ES-I3 (cell line): ENCODE data around the gene ATL2.
"Not testable (repeated sequence)": the region's sequence is repeated elsewhere in the genome, so short reads cannot be mapped to it uniquely, and the experiment has no call there.

ENCODE experiments used
- H3K36me3 ChIP-seq: 2 replicates; pipeline ENCODE4 v1.6.1; 2013; ENCODE audit warnings: mild to moderate bottlenecking, low read length, control low read depth, moderate library complexity; ENCODE audit not compliant: insufficient read depth
- H3K4me1 ChIP-seq: 2 replicates; pipeline ENCODE4 v1.6.1; 2013; ENCODE audit warnings: mild to moderate bottlenecking, control low read depth, low read length; ENCODE audit not compliant: insufficient read depth
- H3K9ac ChIP-seq: 2 replicates; pipeline ENCODE4 v1.6.1; 2013; ENCODE audit warnings: low read depth, mild to moderate bottlenecking, low read length, moderate library complexity
- H3K9me3 ChIP-seq: 2 replicates; pipeline ENCODE4 v1.6.1; 2013; ENCODE audit warnings: mild to moderate bottlenecking, low read length, moderate library complexity; ENCODE audit not compliant: control insufficient read depth, insufficient read depth

Gene ATL2

DNA sequence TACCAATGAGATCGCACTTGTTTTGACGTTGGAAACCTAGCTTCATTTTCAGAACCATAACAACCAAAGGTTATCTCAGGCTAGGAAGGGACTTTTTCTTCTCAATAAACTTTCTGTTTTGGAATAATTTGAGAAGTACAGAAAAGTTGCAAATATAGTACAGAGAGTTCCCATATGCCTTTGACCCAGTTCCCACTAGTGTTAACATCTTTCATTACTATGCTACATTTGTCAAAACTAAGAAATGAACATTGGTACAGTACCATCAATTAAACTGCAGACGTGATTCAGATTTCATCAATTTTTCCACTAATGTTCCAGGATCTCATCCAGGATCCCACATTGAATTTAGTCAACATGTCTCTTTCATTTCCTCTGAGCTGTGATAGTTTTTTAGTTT lies 111.6 kb downstream of the ATL2 start:
- Histone ChIP-seq H3K9ac (no peak overlapping the region), H3K36me3 (no peaks in the 10 kb centered on the region), H3K4me1 (0 out of 2 replicates have a peak, but pooled peaks cover 4% of the 10 kb centered on the region), H3K9me3 (no peaks in the 10 kb centered on the region)

GRCh38 chr2:38264396-38265221 lies 112.5 kb downstream of the ATL2 start:
- no peaks in the 10 kb centered on the region for H3K36me3 ChIP-seq
- 0 out of 2 replicates have a peak, but pooled peaks cover 4% of the 10 kb centered on the region for H3K4me1 ChIP-seq
- H3K9ac ChIP-seq, result no peak overlapping the region
- no peaks in the 10 kb centered on the region for H3K9me3 ChIP-seq

DNA sequence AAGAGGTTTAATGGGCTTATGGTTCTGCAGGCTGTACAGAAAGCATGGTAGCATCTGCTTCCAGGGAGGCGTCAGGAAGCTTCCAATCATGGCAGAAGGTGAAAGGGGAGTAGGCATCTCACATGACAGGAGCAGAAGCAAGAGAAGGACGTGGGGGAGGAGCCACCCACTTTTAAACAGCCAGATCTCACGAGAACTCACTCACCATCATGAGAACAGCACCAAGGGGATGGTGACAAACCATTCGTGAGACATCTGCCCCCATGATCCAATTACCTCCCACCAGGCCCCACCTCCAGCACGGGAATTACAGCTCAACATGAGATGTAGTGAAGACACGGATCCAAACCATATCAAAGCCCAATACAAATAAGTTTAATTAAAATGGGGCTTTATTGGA lies 113.8 kb downstream of the ATL2 start:
- Histone ChIP-seq H3K9ac (no peak overlapping the region), H3K4me1 (0 out of 2 replicates have a peak, but pooled peaks cover 4% of the 10 kb centered on the region), H3K36me3 (no peaks in the 10 kb centered on the region), H3K9me3 (no peaks in the 10 kb centered on the region)

- H3K4me1 ChIP-seq, result 0 out of 2 replicates have a peak, but pooled peaks cover 4% of the 10 kb centered on the region
These were observed 114.8 kb downstream of the ATL2 start for GRCh38 chr2:38262069-38262871.

GRCh38 chr2:38261569-38262068 lies 115.5 kb downstream of the ATL2 start:
- H3K9ac ChIP-seq, result no peak overlapping the region
- H3K9me3 ChIP-seq, result no peaks in the 10 kb centered on the region
- H3K4me1 ChIP-seq, result 0 out of 2 replicates have a peak, but pooled peaks cover 4% of the 10 kb centered on the region
- H3K36me3 ChIP-seq, result no peaks in the 10 kb centered on the region

More at GRCh38 chr2:38262069-38262871, 114.8 kb downstream of the ATL2 start:
- H3K36me3 ChIP-seq, result no peaks in the 10 kb centered on the region
- no peak overlapping the region for H3K9ac ChIP-seq
- no peaks in the 10 kb centered on the region for H3K9me3 ChIP-seq

- H3K9ac ChIP-seq, result no peak overlapping the region
- H3K36me3 ChIP-seq, result no peaks in the 10 kb centered on the region
- H3K4me1 ChIP-seq, result 0 out of 2 replicates have a peak, but pooled peaks cover 4% of the 10 kb centered on the region
- H3K9me3 ChIP-seq, result no peaks in the 10 kb centered on the region
These were observed 116.1 kb downstream of the ATL2 start for GRCh38 chr2:38260972-38261371.

GRCh38 chr2:38260469-38260868 lies 116.6 kb downstream of the ATL2 start:
- 0 out of 2 replicates have a peak, but pooled peaks cover 4% of the 10 kb centered on the region for H3K4me1 ChIP-seq
- H3K9me3 ChIP-seq, result no peaks in the 10 kb centered on the region
- no peaks in the 10 kb centered on the region for H3K36me3 ChIP-seq
- no peak overlapping the region for H3K9ac ChIP-seq

- Histone ChIP-seq H3K4me1 (0 out of 2 replicates have a peak, but pooled peaks cover 4% of the 10 kb centered on the region), H3K36me3 (no peaks in the 10 kb centered on the region), H3K9ac (no peak overlapping the region), H3K9me3 (no peaks in the 10 kb centered on the region)
These were observed 117.8 kb downstream of the ATL2 start for GRCh38 chr2:38259311-38259710.

GRCh38 chr2:38257680-38258079 lies 119.4 kb downstream of the ATL2 start:
- H3K4me1 ChIP-seq, H3K9ac ChIP-seq, H3K36me3 ChIP-seq, H3K9me3 ChIP-seq: not testable (repeated sequence)

DNA sequence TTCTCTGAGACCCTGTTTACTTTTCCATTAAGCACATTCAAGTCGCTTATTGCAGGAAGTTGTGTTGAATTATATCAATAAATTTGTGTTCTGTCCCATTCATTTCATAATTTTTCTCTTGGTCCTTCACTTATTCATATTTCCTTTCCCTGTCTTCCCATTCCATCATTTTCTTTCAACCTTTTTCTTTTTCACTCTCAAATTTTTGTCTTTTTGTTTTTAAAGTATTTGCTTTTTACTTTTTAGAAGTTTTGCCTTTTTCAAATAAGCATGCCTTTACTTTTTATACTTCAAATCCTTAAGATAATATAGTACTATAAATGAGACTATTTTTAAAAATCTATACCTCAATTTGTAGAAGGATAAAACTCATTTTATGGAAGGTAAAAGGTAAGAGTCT lies 120.5 kb downstream of the ATL2 start:
- H3K9me3 ChIP-seq, result no peaks in the 10 kb centered on the region
- no peaks in the 10 kb centered on the region for H3K4me1 ChIP-seq
- no peak overlapping the region for H3K9ac ChIP-seq
- H3K36me3 ChIP-seq, result no peaks in the 10 kb centered on the region

GRCh38 chr2:38255211-38255610 lies 121.9 kb downstream of the ATL2 start:
- H3K9me3 ChIP-seq, result no peaks in the 10 kb centered on the region
- H3K4me1 ChIP-seq, result no peaks in the 10 kb centered on the region
- no peaks in the 10 kb centered on the region for H3K36me3 ChIP-seq
- H3K9ac ChIP-seq, result no peak overlapping the region

- Histone ChIP-seq H3K4me1 (no peaks in the 10 kb centered on the region), H3K9me3 (no peaks in the 10 kb centered on the region), H3K36me3 (no peaks in the 10 kb centered on the region), H3K9ac (no peak overlapping the region)
These were observed 122.3 kb downstream of the ATL2 start for GRCh38 chr2:38254796-38255195.

DNA sequence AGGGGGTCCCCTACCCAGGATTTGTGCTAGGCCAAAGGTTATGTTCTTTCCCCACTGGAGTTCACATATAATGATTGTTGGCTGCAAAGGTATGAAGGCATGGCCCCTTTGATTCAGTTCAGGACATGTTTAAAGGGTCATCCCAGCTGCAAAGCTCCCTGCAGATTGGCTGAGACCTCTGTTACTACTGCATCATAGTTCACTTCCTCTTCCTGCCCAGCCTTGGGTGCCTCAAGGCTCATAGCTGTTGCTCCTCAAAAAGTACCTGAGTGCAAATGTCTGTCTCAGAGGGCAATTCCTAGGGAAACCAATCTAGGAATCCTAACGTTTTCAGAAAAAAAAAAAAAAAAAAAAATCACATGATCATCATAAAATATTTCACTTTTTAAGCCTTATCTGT lies 125.1 kb downstream of the ATL2 start:
- Histone ChIP-seq H3K9ac (no peak overlapping the region), H3K4me1 (no peaks in the 10 kb centered on the region), H3K36me3 (no peaks in the 10 kb centered on the region), H3K9me3 (no peaks in the 10 kb centered on the region)

- Histone ChIP-seq H3K36me3 (no peaks in the 10 kb centered on the region), H3K9ac (no peak overlapping the region), H3K9me3 (no peaks in the 10 kb centered on the region), H3K4me1 (no peaks in the 10 kb centered on the region)
These were observed 128.4 kb downstream of the ATL2 start for GRCh38 chr2:38248707-38249106.
